ENCODE data around the gene SLC30A10.

DNA sequence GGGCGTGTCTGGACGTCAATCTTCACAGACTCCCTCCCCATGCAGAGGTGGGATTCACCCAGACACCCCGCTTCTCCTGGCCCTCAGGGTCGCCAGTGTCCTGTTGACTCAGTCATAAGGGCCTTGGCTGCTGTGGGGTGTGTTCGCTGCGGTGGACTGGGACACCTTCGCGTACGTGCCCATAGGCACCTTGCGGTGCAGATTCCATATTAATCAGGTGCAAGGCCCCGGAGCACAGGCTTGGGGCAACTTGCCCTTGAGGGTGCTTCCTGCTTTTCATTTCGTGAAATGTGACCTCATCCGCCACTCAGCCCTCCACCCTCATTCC is 398 bp upstream of the SLC30A10 start:
- TF ChIP-seq, protein P1, sequence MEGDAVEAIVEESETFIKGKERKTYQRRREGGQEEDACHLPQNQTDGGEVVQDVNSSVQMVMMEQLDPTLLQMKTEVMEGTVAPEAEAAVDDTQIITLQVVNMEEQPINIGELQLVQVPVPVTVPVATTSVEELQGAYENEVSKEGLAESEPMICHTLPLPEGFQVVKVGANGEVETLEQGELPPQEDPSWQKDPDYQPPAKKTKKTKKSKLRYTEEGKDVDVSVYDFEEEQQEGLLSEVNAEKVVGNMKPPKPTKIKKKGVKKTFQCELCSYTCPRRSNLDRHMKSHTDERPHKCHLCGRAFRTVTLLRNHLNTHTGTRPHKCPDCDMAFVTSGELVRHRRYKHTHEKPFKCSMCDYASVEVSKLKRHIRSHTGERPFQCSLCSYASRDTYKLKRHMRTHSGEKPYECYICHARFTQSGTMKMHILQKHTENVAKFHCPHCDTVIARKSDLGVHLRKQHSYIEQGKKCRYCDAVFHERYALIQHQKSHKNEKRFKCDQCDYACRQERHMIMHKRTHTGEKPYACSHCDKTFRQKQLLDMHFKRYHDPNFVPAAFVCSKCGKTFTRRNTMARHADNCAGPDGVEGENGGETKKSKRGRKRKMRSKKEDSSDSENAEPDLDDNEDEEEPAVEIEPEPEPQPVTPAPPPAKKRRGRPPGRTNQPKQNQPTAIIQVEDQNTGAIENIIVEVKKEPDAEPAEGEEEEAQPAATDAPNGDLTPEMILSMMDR (conservative IDR thresholded peaks at IDR 0.05 in 1 of 2, IDR thresholded peaks at IDR 0.05 in 1 of 2; ENCODE audit: extremely low read depth in 1 of 2, insufficient read depth in 1 of 2, low read depth in 1 of 2, low read length in 2 of 2): no peak
- TF ChIP-seq EZH2 (IDR thresholded peaks at IDR 0.05; ENCODE audit: borderline replicate concordance, low read length): peak; percentile 45
